Measurements from ENCODE around the gene WIPF2. TPM values are rescaled to one million over a fixed set of nuclear protein-coding genes. Genes with fewer than 3 reads are reported as not detected.

WIPF2 gene
- total RNA-seq, 1 experiment from 2014 or later = 6.0 TPM

GRCh38 chr17:40290629-40291280, 71.7 kb downstream of the WIPF2 start:
- Histone ChIP-seq H4K20me1 (ENCODE audit: low read length) (peaks cover 14% of the 10 kb centered on the region), H3K27me3 (ENCODE audit: low read length) (no peaks in the 10 kb centered on the region), H3K4me1 (ENCODE audit: insufficient read depth, low read length) (peaks cover 14% of the 10 kb centered on the region; the same call in 1 of the 2 replicates), H3F3A (ENCODE audit: low read length, unreplicated experiment) (no peaks in the 10 kb centered on the region), H3K9me2 (replicated peaks; ENCODE audit: low read length) (no peaks in the 10 kb centered on the region), H3K79me2 (ENCODE audit: low read length) (peaks cover 35% of the 10 kb centered on the region), H3K27ac (ENCODE audit: low read length) (no peak overlapping the region), H2AFZ (ENCODE audit: low read length) (no peak overlapping the region), H3K9ac (ENCODE audit: low read length) (no peak overlapping the region), H3K9me3 (ENCODE audit: low read length) (no peaks in the 10 kb centered on the region), H3K36me3 (ENCODE audit: low read depth, low read length) (peaks cover 47% of the 10 kb centered on the region), H3K4me2 (ENCODE audit: low read length) (peak overlapping the region; percentile 86), H3K4me3 (ENCODE audit: low read length) (no peak overlapping the region)
- peak; percentile 74 for TF ChIP-seq CTCF (conservative IDR thresholded peaks at IDR 0.05; ENCODE audit: low read depth, low read length)
- no peak for TF ChIP-seq EZH2phosphoT487 (IDR thresholded peaks at IDR 0.05; ENCODE audit: borderline replicate concordance, low read length)
- TF ChIP-seq EZH2 (IDR thresholded peaks at IDR 0.05; ENCODE audit: low read length, unreplicated experiment) = no peak
- no TSS peak for BruUV-seq (replicated peaks)
- ChIA-PET POLR2A (ENCODE audit: unreplicated experiment) (no interaction called here), CTCF (interaction anchor here (0.6 to 1.0 kb wide), 2 partner anchors 9 to 88 kb away, joined by 4 to 6 read pairs; no protein-coding TSS in a partner anchor)
- ATAC-seq = peak; percentile 23
- peak; percentile 76 for DNase-seq
- intact Hi-C loops (cut with micrococcal nuclease) = loop anchor here (1.0 to 5.0 kb wide), 2 partner anchors 88 to 178 kb away; no protein-coding TSS in a partner anchor

- H3F3A ChIP-seq (ENCODE audit: low read length, unreplicated experiment) = no peaks in the 10 kb centered on the region
- H3K4me3 ChIP-seq (ENCODE audit: low read length) = no peak overlapping the region
- no TSS peak for BruUV-seq (replicated peaks)
- peaks cover 52% of the 10 kb centered on the region for H3K36me3 ChIP-seq (ENCODE audit: low read depth, low read length)
- H3K9me2 ChIP-seq (replicated peaks; ENCODE audit: low read length) = no peaks in the 10 kb centered on the region
- TF ChIP-seq CTCF (conservative IDR thresholded peaks at IDR 0.05; ENCODE audit: low read depth, low read length) = no peak
- no peak for TF ChIP-seq EZH2phosphoT487 (IDR thresholded peaks at IDR 0.05; ENCODE audit: borderline replicate concordance, low read length)
- TF ChIP-seq EZH2 (IDR thresholded peaks at IDR 0.05; ENCODE audit: low read length, unreplicated experiment) = no peak
- DNase-seq = no peak
- H3K4me1 ChIP-seq (ENCODE audit: insufficient read depth, low read length) = peaks cover 14% of the 10 kb centered on the region; the same call in 1 of the 2 replicates
- CTCF ChIA-PET = interaction anchor here (0.6 kb wide), 1 partner anchor 10 kb away, joined by 6 read pairs; no protein-coding TSS in a partner anchor
- H3K9ac ChIP-seq (ENCODE audit: low read length) = no peak overlapping the region
- POLR2A ChIA-PET (ENCODE audit: unreplicated experiment) = no interaction called here
- peaks cover 35% of the 10 kb centered on the region for H3K79me2 ChIP-seq (ENCODE audit: low read length)
- H3K27me3 ChIP-seq (ENCODE audit: low read length) = no peaks in the 10 kb centered on the region
- H3K4me2 ChIP-seq (ENCODE audit: low read length) = no peak overlapping the region
- no peaks in the 10 kb centered on the region for H3K9me3 ChIP-seq (ENCODE audit: low read length)
- peaks cover 14% of the 10 kb centered on the region for H4K20me1 ChIP-seq (ENCODE audit: low read length)
- H3K27ac ChIP-seq (ENCODE audit: low read length) = no peak overlapping the region
- intact Hi-C loops (cut with micrococcal nuclease) = loop anchor here (5.0 kb wide), 1 partner anchor 179 kb away; no protein-coding TSS in a partner anchor
- no peak overlapping the region for H2AFZ ChIP-seq (ENCODE audit: low read length)
- ATAC-seq = no peak
Measured at GRCh38 chr17:40291281-40291664, 72.2 kb downstream of the WIPF2 start.

- Histone ChIP-seq H3K4me1 (ENCODE audit: insufficient read depth, low read length) (peaks cover 14% of the 10 kb centered on the region; the same call in 1 of the 2 replicates), H3K36me3 (ENCODE audit: low read depth, low read length) (peaks cover 59% of the 10 kb centered on the region), H3K27ac (ENCODE audit: low read length) (no peak overlapping the region), H3K4me3 (ENCODE audit: low read length) (no peak overlapping the region), H2AFZ (ENCODE audit: low read length) (no peak overlapping the region), H3K27me3 (ENCODE audit: low read length) (no peaks in the 10 kb centered on the region), H3K9me2 (replicated peaks; ENCODE audit: low read length) (no peaks in the 10 kb centered on the region), H3K9me3 (ENCODE audit: low read length) (no peaks in the 10 kb centered on the region), H3K79me2 (ENCODE audit: low read length) (peaks cover 28% of the 10 kb centered on the region), H3K4me2 (ENCODE audit: low read length) (no peak overlapping the region), H3F3A (ENCODE audit: low read length, unreplicated experiment) (no peaks in the 10 kb centered on the region), H3K9ac (ENCODE audit: low read length) (no peak overlapping the region), H4K20me1 (ENCODE audit: low read length) (peaks cover 14% of the 10 kb centered on the region)
- ATAC-seq = no peak
- POLR2A ChIA-PET (ENCODE audit: unreplicated experiment) = no interaction called here
- intact Hi-C loops (cut with micrococcal nuclease) = loop anchor here (5.0 kb wide), 1 partner anchor 181 kb away; no protein-coding TSS in a partner anchor
- no TSS peak for BruUV-seq (replicated peaks)
- TF ChIP-seq EZH2phosphoT487 (IDR thresholded peaks at IDR 0.05; ENCODE audit: borderline replicate concordance, low read length) (no peak), CTCF (conservative IDR thresholded peaks at IDR 0.05; ENCODE audit: low read depth, low read length) (no peak), EZH2 (IDR thresholded peaks at IDR 0.05; ENCODE audit: low read length, unreplicated experiment) (no peak)
- no peak for DNase-seq
- CTCF ChIA-PET = no interaction called here
Measured at GRCh38 chr17:40293363-40293762, 74.3 kb downstream of the WIPF2 start.
